Ascending aorta (tissue), 2 donors: Measurements from ENCODE around the gene PLAAT4. TPM values are rescaled to one million over a fixed set of nuclear protein-coding genes. Genes with fewer than 3 reads are reported as not detected.

Experiments
- DNase-seq, 2 donors: peaks; one replicate each; pipeline ENCODE4 v3.0.0-alpha.2; 2019; ENCODE audit warnings: low spot score in 2 of 2
- H3K27ac ChIP-seq, 2 donors: fragments of 200-600 bp; sonication (generic); one replicate each; pipeline ENCODE4 v1.5.1; 2016 to 2017; ENCODE audit warnings: mild to moderate bottlenecking in 1 of 2
- H3K27me3 ChIP-seq: fragments of 200-600 bp; sonication (generic); one replicate; pipeline ENCODE4 v1.5.1; 2017
- H3K36me3 ChIP-seq, 2 donors: fragments of 200-600 bp; sonication (generic); one replicate each; pipeline ENCODE4 v1.5.1; 2016
- H3K4me1 ChIP-seq, 2 donors: fragments of 200-600 bp; sonication (generic); one replicate each; pipeline ENCODE4 v1.5.1; 2016 to 2017; ENCODE audit warnings: mild to moderate bottlenecking in 1 of 2
- H3K4me3 ChIP-seq, 2 donors: fragments of 200-600 bp; sonication (generic); one replicate each; pipeline ENCODE4 v1.5.1; 2016 to 2017; ENCODE audit warnings: mild to moderate bottlenecking in 1 of 2
- H3K9me3 ChIP-seq, 2 donors: fragments of 200-600 bp; sonication (generic); one replicate each; pipeline ENCODE4 v1.5.1; 2016
- CTCF ChIP-seq, 3 experiments: fragments of 200-600 bp in 2 of 3; fragments of 450-650 bp in 1 of 3; sonication (generic) in 2 of 3; IDR thresholded peaks; one replicate each; pipeline ENCODE4 v1.5.1; 2016 to 2019; ENCODE audit warnings: antibody characterized with exemption in 3 of 3, mild to moderate bottlenecking in 1 of 3, moderate library complexity in 1 of 3
- intact Hi-C: fragments of 100-400 bp; cut with DNase I; formaldehyde crosslinking; loops from one replicate; pipeline ENCODE4 v1.15.1; 2023
- total RNA-seq: library from RNA; depleted of rRNA; stranded (reverse); fragments of >200 nt; gene quantifications from one replicate; pipeline ENCODE4 v1.1.0, GENCODE V29; 2016

The PLAAT4 gene
- total RNA-seq, 1 donor from 2014 or later: 1.1 TPM

DNA sequence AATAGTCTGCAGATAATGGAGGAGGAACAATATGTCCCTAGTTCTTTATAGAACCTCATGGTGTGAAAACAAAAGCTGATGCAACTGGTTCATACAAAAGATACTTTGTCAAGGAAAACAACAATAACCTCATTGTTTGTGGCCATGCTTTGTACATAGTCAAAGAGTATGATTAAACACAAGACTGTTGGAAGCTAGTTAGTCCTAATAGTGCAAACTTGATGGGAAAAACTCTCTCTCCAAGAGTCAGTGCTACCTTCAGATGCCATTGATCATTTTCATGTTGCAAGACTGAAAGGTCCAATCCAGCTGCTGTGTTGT, 46.7 kb downstream of the PLAAT4 start:
- Histone ChIP-seq H3K9me3 (peaks cover 9 to 17% of the 10 kb centered on the region in 2 donors), H3K27me3 (no peaks in the 10 kb centered on the region), H3K4me3 (no peak overlapping the region), H3K36me3 (peaks cover 49 to 80% of the 10 kb centered on the region in 2 donors), H3K27ac (no peak overlapping the region), H3K4me1 (no peaks in the 10 kb centered on the region)
- DNase-seq: no peak
- intact Hi-C loops: no loop called here
- TF ChIP-seq CTCF (IDR thresholded peaks at IDR 0.05): no peak

- Histone ChIP-seq H3K27me3 (no peaks in the 10 kb centered on the region), H3K4me3 (no peak overlapping the region), H3K27ac (no peak overlapping the region), H3K9me3 (no peaks in the 10 kb centered on the region), H3K4me1 (no peaks in the 10 kb centered on the region), H3K36me3 (peaks cover 51 to 90% of the 10 kb centered on the region in 2 donors)
- DNase-seq: no peak
- intact Hi-C loops: no loop called here
- TF ChIP-seq CTCF (IDR thresholded peaks at IDR 0.05): no peak
Measured at GRCh38 chr11:63586451-63587166, 50.0 kb downstream of the PLAAT4 start.

- H3K27me3 ChIP-seq: no peaks in the 10 kb centered on the region
- H3K4me1 ChIP-seq: no peaks in the 10 kb centered on the region
- no peaks in the 10 kb centered on the region for H3K9me3 ChIP-seq
- no peak overlapping the region for H3K4me3 ChIP-seq
- H3K27ac ChIP-seq: no peak overlapping the region
- intact Hi-C loops: no loop called here
- no peak for TF ChIP-seq CTCF (IDR thresholded peaks at IDR 0.05)
- DNase-seq: no peak
- peaks cover 42 to 88% of the 10 kb centered on the region in 2 donors for H3K36me3 ChIP-seq
Measured at GRCh38 chr11:63589000-63589399, 52.4 kb downstream of the PLAAT4 start.

GRCh38 chr11:63590024-63590788, 53.6 kb downstream of the PLAAT4 start:
- no peak overlapping the region for H3K27ac ChIP-seq
- intact Hi-C loops: no loop called here
- no peak overlapping the region for H3K4me3 ChIP-seq
- H3K27me3 ChIP-seq: no peaks in the 10 kb centered on the region
- H3K4me1 ChIP-seq: no peaks in the 10 kb centered on the region
- H3K9me3 ChIP-seq: no peaks in the 10 kb centered on the region
- no peak for DNase-seq
- peaks cover 36 to 83% of the 10 kb centered on the region in 2 donors for H3K36me3 ChIP-seq
- no peak for TF ChIP-seq CTCF (IDR thresholded peaks at IDR 0.05)

DNA sequence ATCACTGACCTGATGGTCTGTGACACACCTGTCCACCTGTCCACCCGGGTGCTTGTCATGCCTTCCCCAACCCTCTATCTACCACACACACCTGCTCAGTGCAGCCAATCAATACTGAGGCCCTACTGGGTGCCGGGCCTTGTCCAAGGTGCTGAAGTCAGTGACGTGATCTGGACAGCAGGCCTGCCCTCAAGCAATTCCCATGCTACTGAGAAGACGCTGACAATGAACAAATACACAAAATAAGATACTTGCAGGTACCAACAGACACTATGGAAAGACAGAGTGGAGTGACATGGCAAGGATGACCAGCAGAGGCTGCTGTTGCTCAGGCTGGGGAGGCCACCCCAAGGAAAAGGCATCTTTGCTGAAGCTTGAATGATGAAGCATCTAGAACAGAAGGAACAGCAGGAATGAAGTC, 56.4 kb downstream of the PLAAT4 start:
- TF ChIP-seq CTCF (IDR thresholded peaks at IDR 0.05): peak; percentile 20 to 36 (median 27)
- Histone ChIP-seq H3K4me1 (no peaks in the 10 kb centered on the region), H3K27ac (no peak overlapping the region), H3K36me3 (peaks cover 31 to 74% of the 10 kb centered on the region in 2 donors), H3K9me3 (no peaks in the 10 kb centered on the region), H3K4me3 (no peak overlapping the region), H3K27me3 (no peaks in the 10 kb centered on the region)
- intact Hi-C loops: no loop called here
- DNase-seq: no peak
